Measurements from ENCODE around the gene TMEM176B.

The TMEM176B gene

GRCh38 chr7:150746921-150747320 is 53.2 kb downstream of the TMEM176B start:
- DNase-seq: no peak

- no peak for DNase-seq
These were observed 54.3 kb downstream of the TMEM176B start for GRCh38 chr7:150745876-150746275.

GRCh38 chr7:150745086-150745485 is 55.1 kb downstream of the TMEM176B start:
- no peak for DNase-seq

GRCh38 chr7:150744041-150744656 is 56.0 kb downstream of the TMEM176B start:
- DNase-seq: no peak

- no peak for DNase-seq
These were observed 57.7 kb downstream of the TMEM176B start for GRCh38 chr7:150742286-150742968.
